ENCODE results near the gene NCAM1. TPM values are rescaled to one million over a fixed set of nuclear protein-coding genes. Genes with fewer than 3 reads are reported as not detected.

The NCAM1 gene
- total RNA-seq, 4 donors from 2014 or later: 94.8 to 195 (median 150) TPM

GRCh38 chr11:112942966-112943643 is 18.1 kb upstream of the NCAM1 start:
- Histone ChIP-seq H3K4me1 (peaks cover 13 to 45% of the 10 kb centered on the region in 2 donors), H3K36me3 (no peaks in the 10 kb centered on the region), H3K9me3 (no peaks in the 10 kb centered on the region), H3K4me3 (replicated peaks in 1 of 3) (no peak overlapping the region), H3K27ac (peak overlapping the region; percentile 11 to 69 (median 37)), H3K27me3 (no peaks in the 10 kb centered on the region)
- WGBS, 2 donors: 59 to 66% methylated on average over 7 of the region's 7 CpGs
- TF ChIP-seq CTCF (IDR thresholded peaks at IDR 0.05) (no peak), POLR2A (IDR thresholded peaks at IDR 0.05) (no peak)
- intact Hi-C loops (cut with DNase I): no loop called here
- DNase-seq: peak; percentile 45 to 50

- H3K27ac ChIP-seq: no peak overlapping the region
- no peak for DNase-seq
- 76 to 78% methylated on average over 3 of the region's 3 CpGs for whole genome bisulfite sequencing, 2 donors
Measured at GRCh38 chr11:112946866-112947265, 14.4 kb upstream of the NCAM1 start.

GRCh38 chr11:112949781-112950575 is 11.2 kb upstream of the NCAM1 start:
- no peaks in the 10 kb centered on the region for H3K4me1 ChIP-seq
- no peak for DNase-seq
- H3K27ac ChIP-seq: no peak overlapping the region
- no peaks in the 10 kb centered on the region for H3K27me3 ChIP-seq
- H3K9me3 ChIP-seq: no peaks in the 10 kb centered on the region
- TF ChIP-seq CTCF (IDR thresholded peaks at IDR 0.05) (no peak), POLR2A (IDR thresholded peaks at IDR 0.05) (no peak)
- H3K4me3 ChIP-seq (replicated peaks in 1 of 3): no peak overlapping the region
- intact Hi-C loops (cut with DNase I): no loop called here
- H3K36me3 ChIP-seq: no peaks in the 10 kb centered on the region
- WGBS, 2 donors: 76 to 79% methylated on average over 6 of the region's 6 CpGs

More at GRCh38 chr11:112946866-112947265, 14.4 kb upstream of the NCAM1 start:
- H3K36me3 ChIP-seq: no peaks in the 10 kb centered on the region
- H3K27me3 ChIP-seq: no peaks in the 10 kb centered on the region
- intact Hi-C loops (cut with DNase I): no loop called here
- H3K9me3 ChIP-seq: no peaks in the 10 kb centered on the region
- peaks cover 7 to 27% of the 10 kb centered on the region in 2 donors for H3K4me1 ChIP-seq
- H3K4me3 ChIP-seq (replicated peaks in 1 of 3): no peak overlapping the region
- TF ChIP-seq POLR2A (IDR thresholded peaks at IDR 0.05) (no peak), CTCF (IDR thresholded peaks at IDR 0.05) (no peak)

GRCh38 chr11:112958670-112959069 is 2.5 kb upstream of the NCAM1 start:
- Histone ChIP-seq H3K27ac (no peak overlapping the region), H3K36me3 (no peaks in the 10 kb centered on the region), H3K27me3 (no peaks in the 10 kb centered on the region), H3K4me3 (replicated peaks in 1 of 3) (no peak overlapping the region), H3K9me3 (no peaks in the 10 kb centered on the region), H3K4me1 (peaks cover 0 to 6% of the 10 kb centered on the region in 2 donors)
- intact Hi-C loops (cut with DNase I): no loop called here
- 53 to 62% methylated on average over 4 of the region's 4 CpGs for WGBS, 2 donors
- TF ChIP-seq CTCF (IDR thresholded peaks at IDR 0.05): no peak
- no peak for TF ChIP-seq POLR2A (IDR thresholded peaks at IDR 0.05)
- DNase-seq: no peak

Data from thyroid gland (tissue), 4 donors.